Stimulated activated CD8-positive, alpha-beta memory T cell treated with anti-CD3 and anti-CD28 coated beads, Interleukin-4, amount 100 ng/mL, for 4 hours (primary cell): Measurements from ENCODE around the gene TTYH2.

ENCODE experiments used
- DNase-seq, 2 donors: peaks; one replicate each; pipeline ENCODE4 v3.0.0-alpha.2; 2020; ENCODE audit warnings: low read depth in 2 of 2, low spot score in 1 of 2

The TTYH2 gene

GRCh38 chr17:74214484-74215341, 1.3 kb downstream of the TTYH2 start:
- no peak for DNase-seq

GRCh38 chr17:74215342-74215727, 2.0 kb downstream of the TTYH2 start:
- no peak for DNase-seq

- DNase-seq, result no peak
Observed at GRCh38 chr17:74216505-74216904, 3.1 kb downstream of the TTYH2 start.

- DNase-seq, result no peak
Observed at GRCh38 chr17:74217037-74217730, 3.8 kb downstream of the TTYH2 start.

GRCh38 chr17:74217888-74218287, 4.5 kb downstream of the TTYH2 start:
- no peak for DNase-seq

GRCh38 chr17:74218436-74218835, 5.1 kb downstream of the TTYH2 start:
- no peak for DNase-seq

- no peak for DNase-seq
Observed at GRCh38 chr17:74219576-74220133, 6.3 kb downstream of the TTYH2 start.

- no peak for DNase-seq
Observed at GRCh38 chr17:74220219-74220618, 6.8 kb downstream of the TTYH2 start.

GRCh38 chr17:74220946-74221818, 7.8 kb downstream of the TTYH2 start:
- no peak for DNase-seq

GRCh38 chr17:74222399-74222798, 9.0 kb downstream of the TTYH2 start:
- DNase-seq, result no peak

GRCh38 chr17:74223901-74224300, 10.5 kb downstream of the TTYH2 start:
- DNase-seq, result no peak

- DNase-seq, result no peak
Observed at GRCh38 chr17:74224959-74225725, 11.8 kb downstream of the TTYH2 start.

GRCh38 chr17:74226252-74226651, 12.9 kb downstream of the TTYH2 start:
- DNase-seq, result no peak

GRCh38 chr17:74227271-74228080, 14.1 kb downstream of the TTYH2 start:
- DNase-seq, result no peak

- DNase-seq, result no peak
Observed at GRCh38 chr17:74228306-74228978, 15.1 kb downstream of the TTYH2 start.

GRCh38 chr17:74230896-74231295, 17.5 kb downstream of the TTYH2 start:
- no peak for DNase-seq

GRCh38 chr17:74231928-74232907, 18.8 kb downstream of the TTYH2 start:
- DNase-seq, result no peak

- no peak for DNase-seq
Observed at GRCh38 chr17:74233937-74234336, 20.6 kb downstream of the TTYH2 start.
